ENCODE data around the gene OR1I1.
A peak's percentile ranks its signal among the peaks of the same experiment; 100 is the strongest.

OR1I1 gene

DNA sequence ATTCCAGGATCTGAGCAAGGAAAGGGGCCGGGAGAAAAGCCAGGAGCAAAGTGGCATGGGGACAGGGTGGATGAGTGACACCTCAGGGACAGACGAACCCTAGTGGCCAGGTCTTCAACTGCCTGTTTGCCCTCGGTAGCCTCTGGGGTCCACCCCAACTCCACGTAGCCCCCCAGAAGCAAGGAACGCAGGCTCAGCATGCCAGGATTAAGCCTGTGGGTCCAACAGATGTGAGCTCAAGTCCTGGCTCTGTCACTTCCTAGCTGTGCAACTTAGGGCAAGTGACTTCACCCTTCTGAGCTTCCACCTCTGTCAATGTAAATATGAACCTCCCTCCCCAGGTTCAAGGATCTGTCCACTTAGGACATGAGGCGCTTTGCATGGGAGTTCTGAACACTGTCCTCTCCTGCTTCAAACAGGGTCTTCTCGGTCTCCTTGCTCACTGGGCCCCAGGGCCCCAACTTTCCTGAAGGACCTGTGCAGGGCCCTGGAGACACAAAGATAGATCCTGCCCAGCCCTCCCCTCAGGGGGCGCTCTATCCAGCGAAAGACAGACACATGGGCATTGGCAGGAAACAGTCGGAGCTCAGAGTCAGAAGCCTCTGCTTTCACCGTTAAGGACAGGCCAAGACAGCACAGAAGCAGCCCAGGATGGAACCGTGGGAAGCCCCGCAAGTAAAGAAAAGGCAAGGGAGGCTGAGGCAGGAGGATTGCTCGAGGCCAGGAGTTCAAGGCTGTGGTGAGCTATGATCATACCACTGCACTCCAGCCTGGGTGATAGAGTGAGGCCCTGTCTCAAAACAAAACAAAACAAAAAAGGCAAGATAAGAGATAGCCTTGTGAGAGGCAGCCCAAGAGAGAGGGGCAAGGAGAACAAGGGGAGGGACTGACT is 38.4 kb downstream of the OR1I1 start:
- no peak for DNase-seq

DNA sequence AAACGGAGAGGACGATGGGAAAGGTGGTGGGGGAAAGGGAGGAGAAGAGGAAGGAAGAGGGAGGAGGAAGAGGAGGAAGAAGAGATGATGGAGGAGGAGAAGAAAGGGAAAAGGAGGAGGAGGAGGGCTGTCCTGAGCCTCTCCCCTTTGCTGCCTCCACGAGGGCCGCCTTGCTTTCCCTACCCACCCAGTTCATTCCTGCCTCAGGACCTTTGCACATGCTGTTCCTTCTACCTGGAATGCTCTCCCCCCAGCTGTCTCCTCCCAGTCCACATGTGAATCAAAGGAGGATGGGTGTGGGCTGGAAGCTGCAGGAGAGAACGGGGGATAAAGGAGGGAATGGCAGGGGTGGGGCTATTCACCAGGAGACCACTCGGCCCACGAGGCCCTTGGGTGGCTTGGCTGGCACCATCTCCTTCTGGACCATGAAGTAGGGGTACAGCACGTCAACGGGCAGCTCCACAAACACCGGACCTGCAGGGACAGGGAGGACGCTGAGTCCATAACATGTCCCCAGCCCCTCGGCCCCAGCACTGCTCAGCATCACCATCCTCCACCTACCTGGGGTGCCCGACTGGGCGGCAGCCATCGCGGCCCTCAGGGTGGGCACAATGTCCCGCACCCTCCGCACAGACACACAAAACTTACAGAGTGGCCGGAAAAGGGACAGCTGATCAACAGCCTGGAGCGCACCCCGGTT is 40.5 kb downstream of the OR1I1 start:
- DNase-seq, result no peak

DNA sequence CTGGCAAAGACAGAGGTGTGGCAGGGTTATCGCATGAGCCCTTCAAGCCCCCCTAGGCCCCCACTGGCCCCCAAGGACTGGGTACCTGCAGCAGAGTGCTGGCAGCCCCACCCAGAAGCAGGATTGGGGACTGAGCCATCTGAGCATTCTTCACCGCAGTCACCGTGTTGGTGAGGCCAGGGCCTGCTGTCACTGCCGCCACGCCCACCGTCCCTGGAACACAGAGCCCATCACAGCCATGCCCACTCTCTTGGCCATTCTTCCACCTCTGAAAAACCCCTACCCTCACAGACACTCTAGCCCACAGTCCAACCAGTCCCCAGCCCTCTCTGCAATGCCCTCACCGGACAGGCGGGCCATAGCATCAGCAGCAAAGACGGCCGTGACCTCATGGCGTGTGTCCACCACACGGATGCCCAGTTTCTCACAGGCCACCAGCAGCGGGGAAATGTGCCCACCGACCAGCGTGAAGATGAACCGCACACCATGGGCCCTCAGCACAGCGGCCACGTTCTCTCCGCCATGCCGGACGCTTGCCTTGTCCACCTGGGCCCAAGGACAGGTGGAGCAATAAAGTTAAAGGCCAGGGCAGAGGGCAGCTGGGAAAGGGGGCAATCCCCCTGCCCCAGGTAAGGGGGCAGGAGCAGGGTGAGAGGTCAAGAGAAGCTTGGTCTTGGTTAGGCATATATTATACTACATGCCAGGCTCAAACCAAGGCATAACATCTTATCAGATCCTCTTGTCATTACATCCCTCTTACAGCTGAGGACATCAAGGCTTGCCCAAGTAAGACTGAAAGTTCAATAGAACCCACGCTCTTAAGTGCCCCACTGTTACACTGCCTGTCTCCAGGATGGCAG is 41.2 kb downstream of the OR1I1 start:
- DNase-seq, result no peak

DNA sequence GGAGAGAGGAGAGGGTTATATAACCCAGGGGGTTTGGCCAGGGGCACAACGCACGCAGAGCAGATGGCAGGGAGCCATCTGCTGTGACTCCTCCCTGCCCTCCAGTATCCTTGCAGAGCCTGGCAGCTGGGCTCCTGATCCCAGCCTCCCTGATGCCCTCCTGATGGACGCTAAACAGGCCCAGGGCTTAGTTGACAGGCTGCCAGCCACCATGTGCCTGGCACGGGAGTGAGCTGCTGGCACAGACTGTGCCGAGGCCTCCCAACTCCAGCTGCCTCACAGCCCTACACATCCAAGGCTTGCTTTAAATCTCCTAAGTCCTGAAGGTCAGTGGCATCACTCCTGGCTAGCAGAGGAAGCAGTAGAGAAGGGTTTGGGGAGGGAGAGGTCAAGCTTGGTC is 41.9 kb downstream of the OR1I1 start:
- DNase-seq, result no peak

DNA sequence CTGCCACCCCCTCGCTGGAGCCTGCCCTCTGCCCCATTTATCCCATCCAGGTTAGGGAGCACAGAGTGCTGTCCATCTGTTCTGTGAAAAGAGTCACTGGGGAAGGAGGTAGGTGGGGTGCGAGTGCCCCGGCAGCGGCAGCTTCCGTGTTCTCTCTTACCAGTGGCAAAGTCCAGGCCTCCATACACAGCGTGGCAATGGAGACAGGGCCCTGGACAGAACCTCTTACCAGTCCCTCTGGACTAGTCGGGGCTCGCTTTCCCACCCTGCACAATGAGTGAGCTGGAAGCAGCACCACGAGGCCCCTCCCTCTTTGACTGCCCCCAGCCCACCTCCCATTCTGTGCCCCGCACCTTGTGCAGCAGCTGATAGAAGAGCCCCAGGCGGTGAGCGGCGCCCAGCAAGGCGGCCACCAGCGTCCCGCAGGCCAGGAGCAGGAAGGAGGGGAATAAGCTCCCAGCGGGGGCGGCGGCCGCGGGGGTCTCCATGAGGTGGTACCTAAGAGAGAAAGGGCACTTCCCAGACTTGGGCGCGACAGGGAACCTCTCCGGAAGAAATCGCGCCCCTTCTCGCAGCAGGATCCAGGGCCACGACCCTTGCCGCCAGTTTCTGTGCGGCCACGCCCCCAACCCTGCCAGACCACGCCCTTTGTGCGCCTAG is 42.7 kb downstream of the OR1I1 start:
- DNase-seq, result no peak

DNA sequence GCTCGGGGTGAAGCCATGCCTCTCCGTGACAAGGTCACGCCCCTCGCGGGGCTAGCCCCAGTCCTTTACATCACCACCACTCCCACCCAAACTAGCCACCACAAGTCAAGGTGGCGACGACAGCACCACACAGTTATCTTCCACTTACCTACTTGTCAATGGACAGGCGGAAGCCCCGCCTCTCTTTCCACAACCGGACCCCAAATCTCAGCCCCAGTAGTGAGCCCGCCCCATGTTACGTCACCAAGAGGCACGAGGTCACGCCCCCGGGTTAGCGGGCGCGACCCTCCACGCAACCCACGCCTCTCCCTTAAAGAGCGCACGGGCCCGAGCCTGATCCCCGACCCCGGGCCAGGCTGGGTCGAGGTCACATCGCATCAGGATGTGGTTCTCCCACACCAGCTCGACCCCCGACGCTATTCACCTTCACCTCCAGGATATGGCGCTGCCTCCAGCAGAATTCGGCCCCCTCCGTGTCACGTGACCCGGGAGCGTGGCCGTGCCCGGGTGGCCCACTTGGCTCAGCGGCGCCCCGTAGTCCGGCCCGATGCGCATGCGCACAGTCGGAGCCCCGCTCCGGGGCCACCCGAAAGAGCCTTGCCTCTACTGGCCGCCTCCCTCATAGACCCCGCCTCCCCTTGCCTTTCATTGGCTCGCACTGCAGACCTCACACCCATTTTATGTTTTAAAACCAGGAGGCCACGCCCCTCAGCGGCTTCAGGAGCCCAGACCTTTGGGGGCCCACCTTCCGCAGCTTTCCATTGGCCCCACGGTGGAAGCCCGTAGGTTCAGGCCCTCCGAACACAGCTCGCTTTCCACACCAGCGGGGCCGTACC is 43.4 kb downstream of the OR1I1 start:
- DNase-seq, result peak; percentile 86

DNA sequence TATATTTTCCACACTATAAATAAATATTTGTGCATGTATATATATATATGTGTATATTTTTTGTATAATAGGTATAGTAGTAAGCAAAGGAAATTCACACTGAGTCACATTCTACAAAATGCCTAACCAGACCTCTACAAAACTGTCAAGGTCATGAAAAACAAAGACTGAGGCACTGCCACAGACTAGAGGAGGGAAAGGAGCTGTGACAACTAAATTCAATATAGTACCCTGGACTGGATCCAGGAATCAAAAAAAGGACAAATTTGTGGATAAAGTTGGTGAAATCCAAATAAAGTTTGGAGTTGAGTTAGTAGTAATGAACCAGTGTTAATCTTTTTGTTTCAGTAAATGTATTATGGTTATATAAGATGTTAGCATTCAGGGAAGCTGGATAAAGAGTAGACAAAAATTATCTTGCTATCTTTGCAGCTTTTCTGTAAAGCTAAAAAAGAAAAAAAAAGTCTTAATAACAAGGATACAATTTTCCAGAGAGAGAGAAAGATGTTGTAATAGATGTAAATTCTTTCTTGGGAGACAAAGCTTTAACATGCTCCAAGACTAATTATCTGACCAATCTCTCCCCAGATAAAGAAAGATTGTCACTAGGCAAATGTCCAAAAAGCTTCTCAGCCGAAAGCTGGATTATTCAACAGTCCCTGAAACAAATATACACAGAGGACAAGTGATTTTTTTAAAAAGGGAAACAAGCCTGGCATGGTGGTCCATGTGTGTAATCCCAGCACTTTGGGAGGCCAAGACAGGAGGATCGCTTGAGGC is 44.3 kb downstream of the OR1I1 start:
- DNase-seq, result no peak

DNA sequence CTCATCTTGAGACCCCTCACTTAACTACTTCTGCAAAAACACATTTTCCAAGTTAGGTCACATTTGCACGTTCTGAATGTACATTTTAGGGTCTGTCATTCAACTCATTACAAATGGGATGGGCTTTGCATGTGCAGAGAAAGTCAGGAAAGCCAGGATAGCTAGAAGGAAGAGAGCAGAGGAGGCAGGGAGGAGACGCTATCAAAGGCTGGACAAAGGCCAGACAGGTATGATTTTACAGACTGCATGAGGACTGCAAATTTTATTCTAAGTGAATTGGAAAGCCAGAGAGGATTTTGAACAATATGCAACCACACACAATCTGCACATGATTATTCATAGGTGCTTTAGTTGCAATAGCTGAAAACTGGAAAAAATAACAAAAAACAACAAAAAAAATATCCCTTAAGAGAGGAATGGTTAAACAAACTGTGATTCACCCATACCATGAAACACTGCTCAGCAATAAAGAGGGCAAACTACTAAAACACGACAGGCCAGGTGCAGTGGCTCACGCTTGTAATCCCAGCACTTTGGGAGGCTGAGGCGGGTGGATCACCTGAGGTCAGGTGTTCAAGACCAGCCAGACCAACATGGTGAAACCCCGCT is 46.3 kb downstream of the OR1I1 start:
- DNase-seq, result no peak

DNA sequence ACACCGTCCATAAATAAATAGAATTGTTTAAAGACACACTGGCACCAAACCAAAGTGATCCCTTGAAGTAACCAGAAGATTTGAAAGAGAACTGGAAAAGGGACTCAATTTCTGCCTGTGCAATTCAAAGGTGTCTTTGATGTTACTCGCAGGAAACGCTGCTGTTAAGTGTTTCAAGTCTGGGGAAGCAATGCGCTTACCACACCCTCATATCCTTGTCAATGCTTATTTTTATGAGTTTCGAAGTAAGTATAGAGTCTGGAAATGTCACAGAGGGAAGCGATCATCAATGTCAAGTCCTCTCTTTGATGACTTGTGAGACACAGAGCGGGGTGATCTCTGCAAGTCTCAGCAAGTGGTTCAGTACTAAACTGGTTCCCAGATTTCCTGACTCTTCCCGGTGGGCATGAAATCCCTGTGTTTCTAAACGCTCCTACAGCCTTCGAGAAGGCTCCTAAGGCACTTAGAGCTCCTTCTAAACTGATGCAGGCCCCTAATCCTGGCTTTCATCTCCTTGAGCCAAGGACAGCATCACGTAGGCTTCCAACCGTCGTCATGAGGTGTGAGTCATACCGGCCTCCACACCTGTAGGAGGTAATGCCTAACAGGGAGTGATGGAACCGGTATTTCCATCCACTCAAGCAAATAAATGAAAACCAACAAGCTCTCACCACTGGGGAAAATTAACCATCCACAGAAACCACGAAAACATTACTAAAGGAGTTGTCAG is 48.0 kb downstream of the OR1I1 start:
- DNase-seq, result no peak

DNA sequence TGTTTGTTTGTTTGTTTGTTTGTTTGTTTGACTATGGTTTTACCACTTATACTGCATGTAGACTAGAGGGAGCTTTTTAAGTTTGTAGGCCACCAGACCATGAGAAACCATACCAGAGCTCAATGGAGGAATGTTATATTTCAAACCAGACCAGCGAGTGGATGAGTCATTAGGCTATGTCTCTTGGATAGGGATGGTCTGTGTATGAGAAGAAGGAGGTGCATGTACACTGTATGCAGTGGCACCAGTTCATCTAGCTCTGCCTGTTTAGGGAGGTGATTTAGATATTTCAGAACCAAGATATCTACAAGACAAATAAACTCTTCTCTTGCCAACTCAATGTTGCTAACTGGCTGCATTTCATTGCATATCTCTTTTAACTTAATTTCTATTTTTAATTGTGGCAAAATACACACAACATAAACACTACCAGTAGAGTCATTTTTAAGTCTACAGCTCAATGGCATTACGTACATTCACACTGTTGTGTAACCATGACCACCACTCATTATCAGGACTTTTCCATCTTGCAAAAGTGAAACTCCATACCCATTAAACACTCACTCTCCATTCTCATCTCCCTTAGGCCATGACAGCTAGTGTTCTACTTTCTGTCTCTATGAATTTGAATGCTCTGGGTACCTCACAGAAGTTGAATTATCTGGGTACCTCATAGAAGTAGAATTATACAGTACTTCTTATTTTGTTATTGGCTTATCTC is 54.4 kb downstream of the OR1I1 start:
- DNase-seq, result no peak

DNA sequence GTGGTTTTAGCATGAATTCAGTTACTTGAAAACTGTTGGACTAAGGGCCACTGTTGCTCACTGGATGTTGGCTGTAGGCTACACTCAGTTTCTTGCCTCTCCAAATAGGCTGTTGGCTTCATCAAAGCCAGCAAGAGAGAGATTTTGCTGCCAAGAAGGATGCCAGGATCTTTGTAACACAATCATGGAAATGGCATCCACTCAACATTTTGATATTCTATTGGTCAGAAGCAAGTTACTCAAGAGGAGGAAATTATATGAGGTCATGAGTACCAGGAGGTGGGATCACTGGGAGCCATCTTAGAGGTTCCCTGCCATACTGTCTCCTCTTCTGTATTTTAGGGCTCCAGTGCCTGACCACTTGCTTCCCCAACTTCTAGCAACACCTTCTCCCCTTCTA is 55.8 kb downstream of the OR1I1 start:
- no peak for DNase-seq

DNA sequence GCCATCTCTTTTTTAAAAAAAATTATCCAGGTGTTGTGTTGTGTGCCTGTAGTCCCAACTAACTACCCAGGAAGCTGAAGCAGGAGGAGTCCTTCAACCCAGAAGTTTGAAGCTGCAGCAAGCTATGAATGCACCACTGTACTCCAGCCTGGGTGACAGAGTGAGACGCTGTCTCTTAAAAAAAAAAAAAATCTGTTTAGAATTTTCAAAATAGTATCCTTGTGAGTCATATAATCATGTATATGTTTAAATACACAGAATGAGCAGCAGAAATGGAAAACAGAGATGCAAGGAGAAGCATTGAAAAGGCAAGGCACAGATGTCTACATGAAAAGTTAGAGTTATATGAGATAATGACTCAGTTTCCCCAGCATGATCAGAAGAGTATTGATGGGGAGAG is 56.4 kb downstream of the OR1I1 start:
- no peak for DNase-seq

DNA sequence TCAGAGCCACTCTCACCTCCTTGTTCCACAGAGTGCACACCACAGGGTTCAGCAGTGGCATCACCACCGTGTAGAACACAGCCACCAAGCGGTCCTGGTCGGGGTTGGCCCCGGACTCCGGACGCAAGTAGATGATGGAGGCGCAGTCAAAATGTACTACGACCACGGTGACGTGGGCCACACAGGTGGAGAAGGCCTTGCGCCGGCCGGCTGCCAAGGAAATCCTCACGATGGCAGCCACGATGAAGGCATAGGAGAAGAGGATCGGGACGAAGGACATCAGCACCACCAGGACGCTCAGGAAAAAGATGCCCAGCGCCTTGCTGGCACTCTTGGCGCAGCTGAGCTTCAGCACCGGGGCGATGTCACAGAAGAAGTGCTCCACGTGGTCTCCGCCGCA is 59.1 kb downstream of the OR1I1 start:
- DNase-seq, result no peak

DNA sequence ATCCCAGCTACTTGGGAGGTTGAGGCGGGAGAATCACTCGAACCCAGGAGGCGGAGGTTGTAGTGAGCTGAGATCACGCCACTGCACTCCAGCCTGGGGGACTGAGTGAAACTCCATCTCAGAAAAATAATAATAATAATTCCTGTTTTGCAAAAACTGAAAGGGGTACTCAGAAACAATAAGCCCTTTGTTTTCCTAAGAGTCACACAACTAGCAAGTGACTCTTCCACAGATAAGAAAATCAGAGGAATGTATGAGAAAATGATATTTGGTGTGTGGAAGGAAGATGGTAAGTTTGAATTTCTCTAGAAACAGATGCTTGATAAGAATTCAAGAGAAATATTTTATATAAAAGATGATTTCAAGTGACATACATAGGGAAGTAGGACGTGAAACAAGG is 60.3 kb downstream of the OR1I1 start:
- no peak for DNase-seq
